ENCODE results near the gene AEBP1.

DNA sequence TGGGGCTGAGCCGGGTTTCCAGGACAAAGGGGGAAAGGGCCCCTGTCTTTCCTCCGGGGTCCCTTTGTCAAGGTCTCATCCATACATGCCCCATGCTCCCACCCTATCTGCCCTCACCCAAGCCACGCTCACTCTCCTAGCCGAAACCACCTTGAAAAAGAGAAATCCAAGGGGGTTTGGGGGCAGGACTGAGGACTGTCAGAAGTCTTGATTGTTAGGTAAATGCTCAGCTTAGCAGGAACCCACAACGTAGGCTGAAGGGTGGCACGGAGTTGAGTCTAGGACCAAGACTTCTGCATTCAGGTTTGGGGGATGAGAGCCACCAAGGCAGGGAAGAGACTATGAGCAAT, 38.1 kb upstream of the AEBP1 start:
- TF ChIP-seq, protein P1, sequence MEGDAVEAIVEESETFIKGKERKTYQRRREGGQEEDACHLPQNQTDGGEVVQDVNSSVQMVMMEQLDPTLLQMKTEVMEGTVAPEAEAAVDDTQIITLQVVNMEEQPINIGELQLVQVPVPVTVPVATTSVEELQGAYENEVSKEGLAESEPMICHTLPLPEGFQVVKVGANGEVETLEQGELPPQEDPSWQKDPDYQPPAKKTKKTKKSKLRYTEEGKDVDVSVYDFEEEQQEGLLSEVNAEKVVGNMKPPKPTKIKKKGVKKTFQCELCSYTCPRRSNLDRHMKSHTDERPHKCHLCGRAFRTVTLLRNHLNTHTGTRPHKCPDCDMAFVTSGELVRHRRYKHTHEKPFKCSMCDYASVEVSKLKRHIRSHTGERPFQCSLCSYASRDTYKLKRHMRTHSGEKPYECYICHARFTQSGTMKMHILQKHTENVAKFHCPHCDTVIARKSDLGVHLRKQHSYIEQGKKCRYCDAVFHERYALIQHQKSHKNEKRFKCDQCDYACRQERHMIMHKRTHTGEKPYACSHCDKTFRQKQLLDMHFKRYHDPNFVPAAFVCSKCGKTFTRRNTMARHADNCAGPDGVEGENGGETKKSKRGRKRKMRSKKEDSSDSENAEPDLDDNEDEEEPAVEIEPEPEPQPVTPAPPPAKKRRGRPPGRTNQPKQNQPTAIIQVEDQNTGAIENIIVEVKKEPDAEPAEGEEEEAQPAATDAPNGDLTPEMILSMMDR (conservative IDR thresholded peaks at IDR 0.05; ENCODE audit: low read length): no peak
- TF ChIP-seq EZH2phosphoT487 (IDR thresholded peaks at IDR 0.05; ENCODE audit: borderline replicate concordance): no peak

Measured in Loucy (cell line).